Measurements from ENCODE around the gene KCNB1.

Gene KCNB1

GRCh38 chr20:49395183-49395582 lies 87.3 kb downstream of the KCNB1 start:
- Mint-ChIP-seq H3K4me1 (ENCODE audit: low read depth) (no peaks in the 10 kb centered on the region), H3K27ac (no peak overlapping the region)

GRCh38 chr20:49394757-49395156 lies 87.7 kb downstream of the KCNB1 start:
- H3K4me3 Mint-ChIP-seq: no peak overlapping the region
- H3K9me3 Mint-ChIP-seq: no peaks in the 10 kb centered on the region
- no peaks in the 10 kb centered on the region for H3K4me1 Mint-ChIP-seq (ENCODE audit: low read depth)
- no peak overlapping the region for H3K27ac Mint-ChIP-seq
- H3K27me3 Mint-ChIP-seq (ENCODE audit: low read depth): peaks cover 15% of the 10 kb centered on the region
- no peaks in the 10 kb centered on the region for H3K36me3 Mint-ChIP-seq (ENCODE audit: low read depth)

More at GRCh38 chr20:49395183-49395582, 87.3 kb downstream of the KCNB1 start:
- H3K27me3 Mint-ChIP-seq (ENCODE audit: low read depth): peaks cover 15% of the 10 kb centered on the region
- no peaks in the 10 kb centered on the region for H3K36me3 Mint-ChIP-seq (ENCODE audit: low read depth)
- H3K9me3 Mint-ChIP-seq: no peaks in the 10 kb centered on the region
- no peak overlapping the region for H3K4me3 Mint-ChIP-seq

GRCh38 chr20:49394264-49394663 lies 88.2 kb downstream of the KCNB1 start:
- H3K27ac Mint-ChIP-seq: no peak overlapping the region
- H3K36me3 Mint-ChIP-seq (ENCODE audit: low read depth): no peaks in the 10 kb centered on the region
- H3K4me1 Mint-ChIP-seq (ENCODE audit: low read depth): no peaks in the 10 kb centered on the region
- peaks cover 15% of the 10 kb centered on the region for H3K27me3 Mint-ChIP-seq (ENCODE audit: low read depth)
- H3K9me3 Mint-ChIP-seq: no peaks in the 10 kb centered on the region
- no peak overlapping the region for H3K4me3 Mint-ChIP-seq

GRCh38 chr20:49393803-49394202 lies 88.7 kb downstream of the KCNB1 start:
- H3K27ac Mint-ChIP-seq: no peak overlapping the region

GRCh38 chr20:49392745-49393144 lies 89.7 kb downstream of the KCNB1 start:
- no peaks in the 10 kb centered on the region for H3K4me1 Mint-ChIP-seq (ENCODE audit: low read depth)

More at GRCh38 chr20:49393803-49394202, 88.7 kb downstream of the KCNB1 start:
- Mint-ChIP-seq H3K27me3 (ENCODE audit: low read depth) (peaks cover 20% of the 10 kb centered on the region), H3K4me3 (no peak overlapping the region), H3K9me3 (no peaks in the 10 kb centered on the region), H3K36me3 (ENCODE audit: low read depth) (no peaks in the 10 kb centered on the region), H3K4me1 (ENCODE audit: low read depth) (no peaks in the 10 kb centered on the region)

GRCh38 chr20:49391404-49392245 lies 90.8 kb downstream of the KCNB1 start:
- H3K9me3 Mint-ChIP-seq: no peaks in the 10 kb centered on the region
- H3K36me3 Mint-ChIP-seq (ENCODE audit: low read depth): no peaks in the 10 kb centered on the region
- H3K27me3 Mint-ChIP-seq (ENCODE audit: low read depth): peaks cover 33% of the 10 kb centered on the region
- H3K4me3 Mint-ChIP-seq: no peak overlapping the region
- no peak overlapping the region for H3K27ac Mint-ChIP-seq
- H3K4me1 Mint-ChIP-seq (ENCODE audit: low read depth): no peaks in the 10 kb centered on the region

More at GRCh38 chr20:49392745-49393144, 89.7 kb downstream of the KCNB1 start:
- H3K27me3 Mint-ChIP-seq (ENCODE audit: low read depth): peaks cover 22% of the 10 kb centered on the region
- H3K36me3 Mint-ChIP-seq (ENCODE audit: low read depth): no peaks in the 10 kb centered on the region
- H3K27ac Mint-ChIP-seq: no peak overlapping the region
- H3K9me3 Mint-ChIP-seq: no peaks in the 10 kb centered on the region
- no peak overlapping the region for H3K4me3 Mint-ChIP-seq

- H3K4me3 Mint-ChIP-seq: no peak overlapping the region
- no peaks in the 10 kb centered on the region for H3K36me3 Mint-ChIP-seq (ENCODE audit: low read depth)
- H3K27me3 Mint-ChIP-seq (ENCODE audit: low read depth): peaks cover 33% of the 10 kb centered on the region
- H3K4me1 Mint-ChIP-seq (ENCODE audit: low read depth): no peaks in the 10 kb centered on the region
- no peaks in the 10 kb centered on the region for H3K9me3 Mint-ChIP-seq
- H3K27ac Mint-ChIP-seq: no peak overlapping the region
These were observed 92.6 kb downstream of the KCNB1 start for GRCh38 chr20:49389854-49390253.

- Mint-ChIP-seq H3K9me3 (no peaks in the 10 kb centered on the region), H3K36me3 (ENCODE audit: low read depth) (no peaks in the 10 kb centered on the region), H3K4me1 (ENCODE audit: low read depth) (no peaks in the 10 kb centered on the region), H3K27ac (no peak overlapping the region), H3K4me3 (no peak overlapping the region), H3K27me3 (ENCODE audit: low read depth) (peaks cover 37% of the 10 kb centered on the region)
These were observed 93.7 kb downstream of the KCNB1 start for GRCh38 chr20:49388744-49389143.

GRCh38 chr20:49387581-49387939 lies 94.9 kb downstream of the KCNB1 start:
- H3K4me1 Mint-ChIP-seq (ENCODE audit: low read depth): no peaks in the 10 kb centered on the region
- peaks cover 39% of the 10 kb centered on the region for H3K27me3 Mint-ChIP-seq (ENCODE audit: low read depth)
- no peaks in the 10 kb centered on the region for H3K36me3 Mint-ChIP-seq (ENCODE audit: low read depth)
- H3K4me3 Mint-ChIP-seq: no peak overlapping the region
- no peaks in the 10 kb centered on the region for H3K9me3 Mint-ChIP-seq
- no peak overlapping the region for H3K27ac Mint-ChIP-seq

GRCh38 chr20:49386848-49387580 lies 95.5 kb downstream of the KCNB1 start:
- Mint-ChIP-seq H3K9me3 (no peaks in the 10 kb centered on the region), H3K36me3 (ENCODE audit: low read depth) (no peaks in the 10 kb centered on the region), H3K4me3 (no peak overlapping the region), H3K27ac (no peak overlapping the region), H3K4me1 (ENCODE audit: low read depth) (no peaks in the 10 kb centered on the region), H3K27me3 (ENCODE audit: low read depth) (peaks cover 35% of the 10 kb centered on the region)

GRCh38 chr20:49385465-49385864 lies 97.0 kb downstream of the KCNB1 start:
- H3K27me3 Mint-ChIP-seq (ENCODE audit: low read depth): peaks cover 28% of the 10 kb centered on the region
- H3K36me3 Mint-ChIP-seq (ENCODE audit: low read depth): no peaks in the 10 kb centered on the region
- H3K4me1 Mint-ChIP-seq (ENCODE audit: low read depth): no peaks in the 10 kb centered on the region

GRCh38 chr20:49384437-49385434 lies 97.7 kb downstream of the KCNB1 start:
- no peaks in the 10 kb centered on the region for H3K36me3 Mint-ChIP-seq (ENCODE audit: low read depth)
- H3K4me3 Mint-ChIP-seq: no peak overlapping the region
- peak overlapping the region; percentile 23 for H3K27ac Mint-ChIP-seq
- peaks cover 28% of the 10 kb centered on the region for H3K27me3 Mint-ChIP-seq (ENCODE audit: low read depth)
- no peaks in the 10 kb centered on the region for H3K4me1 Mint-ChIP-seq (ENCODE audit: low read depth)
- H3K9me3 Mint-ChIP-seq: no peaks in the 10 kb centered on the region

More at GRCh38 chr20:49385465-49385864, 97.0 kb downstream of the KCNB1 start:
- Mint-ChIP-seq H3K27ac (no peak overlapping the region), H3K9me3 (no peaks in the 10 kb centered on the region), H3K4me3 (no peak overlapping the region)

- no peak overlapping the region for H3K27ac Mint-ChIP-seq
- H3K36me3 Mint-ChIP-seq (ENCODE audit: low read depth): no peaks in the 10 kb centered on the region
- H3K4me1 Mint-ChIP-seq (ENCODE audit: low read depth): no peaks in the 10 kb centered on the region
- H3K9me3 Mint-ChIP-seq: no peaks in the 10 kb centered on the region
- H3K27me3 Mint-ChIP-seq (ENCODE audit: low read depth): peaks cover 15% of the 10 kb centered on the region
- no peak overlapping the region for H3K4me3 Mint-ChIP-seq
These were observed 100.6 kb downstream of the KCNB1 start for GRCh38 chr20:49381558-49382493.

Data from T-helper 1 cell treated with Interleukin-12 subunit alpha and Interleukin-12 subunit beta and Interleukin-4 antibody, amounts not matched to agents 30 μg/mL and 1 μg/mL, for 36 hours (primary cell).